ENCODE measurements around the gene SNTN. TPM values are rescaled to one million over a fixed set of nuclear protein-coding genes. Genes with fewer than 3 reads are reported as not detected.

SNTN gene
- total and polyA plus RNA-seq, 2 experiments from 2014 or later: 0.24 TPM; not detected in 1

- no peak for DNase-seq (ENCODE audit: low read depth in 1 of 2, low spot score in 1 of 2)
- Histone ChIP-seq H3K36me3 (no peaks in the 10 kb centered on the region), H3K4me3 (no peak overlapping the region), H3K27ac (no peak overlapping the region), H3K9me3 (ENCODE audit: low read depth) (no peaks in the 10 kb centered on the region), H3K4me1 (ENCODE audit: low read depth) (peaks cover 6% of the 10 kb centered on the region), H3K27me3 (no peaks in the 10 kb centered on the region)
- TF ChIP-seq CTCF (IDR thresholded peaks at IDR 0.05; ENCODE audit: low read depth, low read length): no peak
These were observed 55.3 kb downstream of the SNTN start for GRCh38 chr3:63707731-63708130.

- Histone ChIP-seq H3K4me1 (ENCODE audit: low read depth) (peaks cover 6% of the 10 kb centered on the region), H3K27me3 (no peaks in the 10 kb centered on the region), H3K4me3 (no peak overlapping the region), H3K9me3 (ENCODE audit: low read depth) (no peaks in the 10 kb centered on the region), H3K27ac (no peak overlapping the region), H3K36me3 (no peaks in the 10 kb centered on the region)
- no peak for TF ChIP-seq CTCF (IDR thresholded peaks at IDR 0.05; ENCODE audit: low read depth, low read length)
- DNase-seq (ENCODE audit: low read depth in 1 of 2, low spot score in 1 of 2): no peak
These were observed 57.1 kb downstream of the SNTN start for GRCh38 chr3:63709576-63709975.

Other genes with a start within 250 kb of the SNTN start
- not detected in 2 replicates for gene C3orf49, start 166.6 kb downstream of the SNTN start, total RNA-seq
- gene C3orf49, start 166.6 kb downstream of the SNTN start, polyA plus RNA-seq: not detected in 2 replicates
- 49.1 and 58.8 TPM in 2 replicates for gene THOC7, start 211.1 kb downstream of the SNTN start, total RNA-seq
- 98.5 and 115 TPM in 2 replicates for gene THOC7, start 211.1 kb downstream of the SNTN start, polyA plus RNA-seq
- 7.2 and 8.2 TPM in 2 replicates for gene ATXN7, start 211.2 kb downstream of the SNTN start, total RNA-seq
- gene ATXN7, start 211.2 kb downstream of the SNTN start, polyA plus RNA-seq: 6.2 and 8.3 TPM in 2 replicates